K562 (cell line): ENCODE measurements around the gene MSRB2. TPM values are rescaled to one million over a fixed set of nuclear protein-coding genes. Genes with fewer than 3 reads are reported as not detected.

Experiments
- ATAC-seq: fragments of 200-7000 bp; cut with Tn5 transposase; 3 replicates; pipeline ENCODE4 v1.9.1; 2020; ENCODE audit warnings: moderate library complexity
- BruUV-seq: library from RNA; stranded (reverse); fragments of 400-500 nt; replicated peaks from 2 replicates; lab custom pipeline; 2021; lab: Mats Ljungman, UMichigan
- CTCF ChIA-PET: fragments of 300-600 bp; formaldehyde crosslinking; extraction: SDS; loops from one replicate; lab custom pipeline; 2021; ENCODE audit warnings: low intra/inter-chr PET ratio; lab: Yijun Ruan, JAX
- POLR2A ChIA-PET: fragments of 300-600, 350-650 bp; sonication (Branson Sonifier 250); formaldehyde crosslinking; extraction: SDS; loops from one replicate; lab custom pipeline; 2021; ENCODE audit warnings: antibody characterized with exemption, inconsistent platforms; lab: Yijun Ruan, JAX
- DNase-seq, 4 experiments: peaks; one replicate each; pipeline versions ENCODE4 v3.0.0 to v3.0.0-alpha.2; 2011 to 2018; ENCODE audit warnings: low spot score in 3 of 4, mixed read lengths in 3 of 4; ENCODE audit errors: extremely low read depth in 1 of 4
- FAIRE-seq: peaks from 2 replicates; lab custom pipeline; 2011; peaks lifted over from hg19 to GRCh38; lab: Jason Lieb, UNC
- H2AFZ ChIP-seq: 2 replicates; pipeline ENCODE4 v1.6.0; 2011; ENCODE audit warnings: low read depth, low read length, control low read depth, inconsistent platforms
- H3K27ac ChIP-seq: fragments of 200-600 bp; 3 replicates; pipeline ENCODE4 v1.8.0; 2011; ENCODE audit warnings: low read depth, mild to moderate bottlenecking, control low read depth, inconsistent platforms, low read length, moderate library complexity, mixed read lengths; ENCODE audit errors: extremely low read depth
- H3K27me3 ChIP-seq, 2 experiments: fragments of 300-600 bp in 1 of 2; 2 replicates in 1 of 2; 3 replicates in 1 of 2; pipeline versions ENCODE4 v1.6.0 to v1.8.0; 2011; ENCODE audit warnings: inconsistent platforms in 2 of 2, low read length in 2 of 2, mild to moderate bottlenecking in 1 of 2, mixed read lengths in 1 of 2, moderate library complexity in 1 of 2; ENCODE audit not compliant: control insufficient read depth in 2 of 2, insufficient read depth in 2 of 2
- H3K36me3 ChIP-seq: fragments of 300-600 bp; 3 replicates; pipeline ENCODE4 v1.8.0; 2011; ENCODE audit warnings: mild to moderate bottlenecking, low read length, inconsistent platforms; ENCODE audit not compliant: control insufficient read depth, insufficient read depth
- H3K4me1 ChIP-seq, 2 experiments: fragments of 200-600 bp in 1 of 2; replicated peaks in 1 of 2; 2 replicates in 1 of 2; 3 replicates in 1 of 2; pipeline versions ENCODE4 v1.5.1 to v1.8.0; 2011; ENCODE audit warnings: inconsistent platforms in 2 of 2, low read length in 2 of 2, mild to moderate bottlenecking in 1 of 2, mixed read lengths in 1 of 2, moderate library complexity in 1 of 2; ENCODE audit not compliant: control insufficient read depth in 2 of 2, insufficient read depth in 2 of 2
- H3K4me2 ChIP-seq: 2 replicates; pipeline ENCODE4 v1.6.1; 2011; ENCODE audit warnings: low read length, control low read depth, inconsistent platforms, mixed read lengths; ENCODE audit not compliant: insufficient read depth
- H3K4me3 ChIP-seq: fragments of 200-600 bp; sonication (generic), shearing (Covaris generic); 2 replicates; pipeline ENCODE4 v1.5.1; 2016; ENCODE audit warnings: control low read depth, inconsistent platforms
- H3K79me2 ChIP-seq: fragments of 200-600 bp; 3 replicates; pipeline ENCODE4 v1.8.0; 2011; ENCODE audit warnings: low read length, inconsistent platforms; ENCODE audit not compliant: control insufficient read depth, insufficient read depth
- H3K9ac ChIP-seq, 2 experiments: 2 replicates each; pipeline versions ENCODE4 v1.6.0 to v1.6.1; 2011; ENCODE audit warnings: low read depth in 2 of 2, low read length in 2 of 2, control low read depth in 1 of 2, inconsistent platforms in 1 of 2, mild to moderate bottlenecking in 1 of 2, mixed read lengths in 1 of 2; ENCODE audit not compliant: insufficient read depth in 1 of 2
- H3K9me1 ChIP-seq: one replicate; pipeline ENCODE4 v1.6.0; 2011; ENCODE audit warnings: inconsistent platforms, mild to moderate bottlenecking, low read length, moderate library complexity; ENCODE audit not compliant: control insufficient read depth, insufficient read depth
- H3K9me3 ChIP-seq: replicated peaks from 2 replicates; pipeline ENCODE4 v1.5.1; 2011; ENCODE audit warnings: low read depth, low read length, inconsistent platforms; ENCODE audit not compliant: control insufficient read depth, insufficient read depth
- H4K20me1 ChIP-seq: replicated peaks from 2 replicates; pipeline ENCODE4 v1.6.1; 2011; ENCODE audit warnings: low read length, inconsistent platforms, mixed read lengths; ENCODE audit not compliant: control insufficient read depth, insufficient read depth
- ADNP ChIP-seq: fragments of 200-800 bp; sonication (Bioruptor generic); IDR thresholded peaks from 2 replicates; pipeline ENCODE4 v1.6.1; 2016; ENCODE audit warnings: missing genetic modification characterization, missing compliant biosample characterization
- HDAC1 ChIP-seq, 2 experiments: fragments of 450-650 bp; IDR thresholded peaks; 2 replicates each; pipeline ENCODE4 v1.6.1; 2016 to 2017; ENCODE audit warnings: inconsistent platforms in 1 of 2, mild to moderate bottlenecking in 1 of 2, moderate library complexity in 1 of 2
- HDAC3 ChIP-seq: fragments of 450-650 bp; IDR thresholded peaks from 2 replicates; pipeline ENCODE4 v1.6.1; 2018; ENCODE audit warnings: borderline replicate concordance, mild to moderate bottlenecking, moderate library complexity; ENCODE audit not compliant: partially characterized antibody
- MECOM ChIP-seq: fragments of 250-450 bp; sonication (Bioruptor Pico); IDR thresholded peaks from 2 replicates; pipeline ENCODE4 v1.8.0; 2022; ENCODE audit warnings: inconsistent platforms
- POLR2A ChIP-seq: fragments of 450-650 bp; conservative IDR thresholded peaks from 2 replicates; pipeline ENCODE4 v1.6.1; 2016
- STAT6 ChIP-seq: sonication (generic); formaldehyde crosslinking; IDR thresholded peaks from 2 replicates; pipeline ENCODE4 v1.8.1; 2023; ENCODE audit warnings: mild to moderate bottlenecking, missing genetic modification reagents
- THRB ChIP-seq: fragments of 450-650 bp; formaldehyde crosslinking; conservative IDR thresholded peaks from 2 replicates; pipeline ENCODE4 v1.4.0; 2022; ENCODE audit warnings: mild to moderate bottlenecking, missing genetic modification characterization
- TRIM25 ChIP-seq: fragments of 450-650 bp; IDR thresholded peaks from 2 replicates; pipeline ENCODE4 v1.7.0; 2016; ENCODE audit warnings: borderline replicate concordance
- ZBTB11 ChIP-seq, 3 experiments: fragments of 200-800 bp in 1 of 3; fragments of 250-450 bp in 1 of 3; fragments of 450-650 bp in 1 of 3; sonication (Bioruptor Pico) in 1 of 3; sonication (Bioruptor generic) in 1 of 3; formaldehyde crosslinking in 1 of 3; IDR thresholded peaks; 2 replicates each; pipeline versions ENCODE4 v1.6.1 to v1.8.0; 2016 to 2022; ENCODE audit warnings: mild to moderate bottlenecking in 2 of 3, missing genetic modification characterization in 2 of 3, missing compliant biosample characterization in 1 of 3, moderate library complexity in 1 of 3
- ZNF232 ChIP-seq: sonication (generic); formaldehyde crosslinking; IDR thresholded peaks from 2 replicates; pipeline ENCODE4 v1.8.0; 2022; ENCODE audit warnings: mild to moderate bottlenecking, missing genetic modification reagents
- ZNF316 ChIP-seq: fragments of 450-650 bp; IDR thresholded peaks from 2 replicates; pipeline ENCODE4 v1.6.1; 2016
- ZNF354B ChIP-seq: fragments of 250-450 bp; sonication (Bioruptor Pico); IDR thresholded peaks from 2 replicates; pipeline ENCODE4 v1.4.0; 2020
- WGBS: fragments of 100-300 bp; shearing (Covaris generic); methylation state at CpG from one replicate; pipeline ENCODE4 v1.1.6; 2016; ENCODE audit warnings: low coverage, mixed read lengths; ENCODE audit not compliant: insufficient coverage; ENCODE audit errors: missing lambda C conversion rate; 5-methylcytosine and 5-hydroxymethylcytosine counted together
- in situ Hi-C: fragments of 300-500 bp; cut with MboI; formaldehyde crosslinking; loops from 4 replicates; pipeline ENCODE4 v1.15.0; 2018; ENCODE audit warnings: inconsistent platforms, mixed read lengths
- intact Hi-C: fragments of 100-400 bp; cut with micrococcal nuclease; formaldehyde crosslinking; loops from 2 replicates; pipeline ENCODE4 v1.14.2; 2022
- polyA plus RNA-seq, 8 experiments: library from polyadenylated mRNA; depleted of rRNA in 4 of 8; stranded (reverse) in 5 of 8; unstranded in 3 of 8; fragments of >200 nt; fragmentation: Nextera tagmentation in 2 of 8; fragmentation: Illumina TruSeq in 1 of 8; extraction: Ambion mirVana in 2 of 8; extraction: Trizol in 1 of 8; gene quantifications; 2 replicates each; pipeline versions ENCODE4 v1.2.1 to v1.2.3, GENCODE V29; 2011 to 2014; ENCODE audit warnings: inconsistent platforms in 1 of 8, missing spikeins in 1 of 8
- total RNA-seq, 7 experiments: library from RNA; depleted of rRNA in 6 of 7; stranded (reverse); fragments of >200 nt in 6 of 7; fragmentation: Illumina TruSeq in 2 of 7; extraction: Trizol in 2 of 7; gene quantifications; 2 replicates each; pipeline versions ENCODE4 v1.2.1 to v1.2.3, GENCODE V29; 2011 to 2021; ENCODE audit warnings: low replicate concordance in 1 of 7

MSRB2 gene
- total and polyA plus RNA-seq, 9 of the 15 experiments (the other 6 are each of a cell fraction or from before 2014, with no cell fraction given) = 1.5 to 22.3 (median 5.9) TPM

GRCh38 chr10:23075672-23076071 lies 19.7 kb upstream of the MSRB2 start:
- ChIA-PET POLR2A (no interaction called here), CTCF (no interaction called here)
- Histone ChIP-seq H3K9me1 (no peaks in the 10 kb centered on the region), H3K79me2 (no peaks in the 10 kb centered on the region), H3K27ac (no peak overlapping the region), H3K4me2 (no peak overlapping the region), H2AFZ (peak overlapping the region; percentile 50), H3K4me3 (no peak overlapping the region), H3K9ac (no peak overlapping the region), H3K27me3 (peaks cover 0 to 4% of the 10 kb centered on the region in 2 experiments; a peak in 1 of 5 replicates), H3K4me1 (no peaks in the 10 kb centered on the region), H3K36me3 (no peaks in the 10 kb centered on the region), H4K20me1 (no peaks in the 10 kb centered on the region), H3K9me3 (no peaks in the 10 kb centered on the region)
- intact Hi-C loops (no loop called here), in situ Hi-C loops (no loop called here)
- DNase-seq = no peak
- BruUV-seq = no TSS peak
- no peak for FAIRE-seq
- ATAC-seq = no peak
- TF ChIP-seq ZNF232 (CRISPR knock-in tag) = no peak
- TF ChIP-seq ZNF354B (CRISPR knock-in tag) = no peak
- no peak for TF ChIP-seq ZNF316
- TF ChIP-seq ADNP (tag) = no peak
- no peak for TF ChIP-seq POLR2A
- TF ChIP-seq STAT6 (CRISPR knock-in tag) = no peak
- no peak for TF ChIP-seq TRIM25
- TF ChIP-seq HDAC1 (IDR thresholded peaks at IDR 0.05) = no peak
- no peak for TF ChIP-seq ZBTB11 (CRISPR knock-in tag; IDR thresholded peaks at IDR 0.05)
- TF ChIP-seq HDAC3 = no peak
- no peak for TF ChIP-seq THRB (CRISPR knock-in tag)
- TF ChIP-seq MECOM (CRISPR knock-in tag) = no peak
- 20% methylated on average over 3 of the region's 3 CpGs for WGBS
